Ishikawa (cell line): ENCODE measurements around the gene SMIM23.

Source experiments
- CEBPB ChIP-seq: IDR thresholded peaks from 2 replicates; pipeline ENCODE4 v1.6.1; 2012
- CREB1 ChIP-seq: IDR thresholded peaks from 2 replicates; pipeline ENCODE4 v1.6.1; 2012; ENCODE audit warnings: low read depth
- EGR1 ChIP-seq: IDR thresholded peaks from 2 replicates; pipeline ENCODE4 v1.6.1; 2012
- EP300 ChIP-seq: IDR thresholded peaks from 2 replicates; pipeline ENCODE4 v1.6.1; 2012; ENCODE audit warnings: borderline replicate concordance
- FOXM1 ChIP-seq: IDR thresholded peaks from 2 replicates; pipeline ENCODE4 v1.6.1; 2012; ENCODE audit warnings: low read depth, borderline replicate concordance
- MAX ChIP-seq: IDR thresholded peaks from 2 replicates; pipeline ENCODE4 v1.6.1; 2012
- NFIC ChIP-seq: IDR thresholded peaks from 2 replicates; pipeline ENCODE4 v1.6.1; 2012
- RAD21 ChIP-seq: IDR thresholded peaks from 2 replicates; pipeline ENCODE4 v1.6.1; 2012; ENCODE audit warnings: low read depth
- TAF1 ChIP-seq: IDR thresholded peaks from 2 replicates; pipeline ENCODE4 v1.6.1; 2012; ENCODE audit warnings: low read depth, mild to moderate bottlenecking
- TCF12 ChIP-seq: IDR thresholded peaks from 2 replicates; pipeline ENCODE4 v1.6.1; 2012; ENCODE audit warnings: low read depth
- TEAD4 ChIP-seq: IDR thresholded peaks from 2 replicates; pipeline ENCODE4 v1.6.1; 2012
- YY1 ChIP-seq: IDR thresholded peaks from 2 replicates; pipeline ENCODE4 v1.6.1; 2012; ENCODE audit warnings: low read depth
- ZBTB7A ChIP-seq: IDR thresholded peaks from 2 replicates; pipeline ENCODE4 v1.6.1; 2012; ENCODE audit warnings: low read depth
- TF ChIP-seq, protein P1 (sequence below): IDR thresholded peaks from 2 replicates; pipeline ENCODE4 v1.6.1; 2012; ENCODE audit warnings: low read depth, mild to moderate bottlenecking
- TF ChIP-seq, protein P2 (sequence below): IDR thresholded peaks from 2 replicates; pipeline ENCODE4 v1.6.1; 2012

The SMIM23 gene

DNA sequence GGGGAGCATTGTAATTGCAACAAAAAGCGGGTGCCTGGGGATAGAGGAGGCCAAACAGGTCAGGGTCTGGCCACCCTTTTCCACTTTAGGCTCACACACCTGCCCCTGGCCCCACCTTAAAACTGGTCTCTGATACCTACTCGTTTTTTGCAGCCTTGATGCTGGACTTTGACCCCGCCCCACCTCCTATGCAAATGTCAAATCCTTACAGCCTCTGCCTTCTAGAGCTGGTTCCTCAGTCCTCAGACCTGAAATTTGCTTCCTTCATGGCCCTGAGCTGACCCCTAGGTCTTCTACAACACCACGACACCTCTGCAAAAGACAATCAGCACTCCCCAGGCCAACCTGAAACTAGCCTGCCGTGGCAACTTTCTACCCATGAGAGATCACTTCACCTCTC lies 37.7 kb downstream of the SMIM23 start:
- no peak for TF ChIP-seq YY1
- TF ChIP-seq EP300, result no peak
- TF ChIP-seq, protein P1, sequence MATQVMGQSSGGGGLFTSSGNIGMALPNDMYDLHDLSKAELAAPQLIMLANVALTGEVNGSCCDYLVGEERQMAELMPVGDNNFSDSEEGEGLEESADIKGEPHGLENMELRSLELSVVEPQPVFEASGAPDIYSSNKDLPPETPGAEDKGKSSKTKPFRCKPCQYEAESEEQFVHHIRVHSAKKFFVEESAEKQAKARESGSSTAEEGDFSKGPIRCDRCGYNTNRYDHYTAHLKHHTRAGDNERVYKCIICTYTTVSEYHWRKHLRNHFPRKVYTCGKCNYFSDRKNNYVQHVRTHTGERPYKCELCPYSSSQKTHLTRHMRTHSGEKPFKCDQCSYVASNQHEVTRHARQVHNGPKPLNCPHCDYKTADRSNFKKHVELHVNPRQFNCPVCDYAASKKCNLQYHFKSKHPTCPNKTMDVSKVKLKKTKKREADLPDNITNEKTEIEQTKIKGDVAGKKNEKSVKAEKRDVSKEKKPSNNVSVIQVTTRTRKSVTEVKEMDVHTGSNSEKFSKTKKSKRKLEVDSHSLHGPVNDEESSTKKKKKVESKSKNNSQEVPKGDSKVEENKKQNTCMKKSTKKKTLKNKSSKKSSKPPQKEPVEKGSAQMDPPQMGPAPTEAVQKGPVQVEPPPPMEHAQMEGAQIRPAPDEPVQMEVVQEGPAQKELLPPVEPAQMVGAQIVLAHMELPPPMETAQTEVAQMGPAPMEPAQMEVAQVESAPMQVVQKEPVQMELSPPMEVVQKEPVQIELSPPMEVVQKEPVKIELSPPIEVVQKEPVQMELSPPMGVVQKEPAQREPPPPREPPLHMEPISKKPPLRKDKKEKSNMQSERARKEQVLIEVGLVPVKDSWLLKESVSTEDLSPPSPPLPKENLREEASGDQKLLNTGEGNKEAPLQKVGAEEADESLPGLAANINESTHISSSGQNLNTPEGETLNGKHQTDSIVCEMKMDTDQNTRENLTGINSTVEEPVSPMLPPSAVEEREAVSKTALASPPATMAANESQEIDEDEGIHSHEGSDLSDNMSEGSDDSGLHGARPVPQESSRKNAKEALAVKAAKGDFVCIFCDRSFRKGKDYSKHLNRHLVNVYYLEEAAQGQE, result no peak
- no peak for TF ChIP-seq CEBPB
- TF ChIP-seq NFIC, result no peak
- no peak for TF ChIP-seq FOXM1
- no peak for TF ChIP-seq RAD21
- TF ChIP-seq TAF1, result no peak
- TF ChIP-seq MAX, result no peak
- no peak for TF ChIP-seq TCF12
- TF ChIP-seq CREB1, result no peak
- no peak for TF ChIP-seq TEAD4
- no peak for TF ChIP-seq EGR1
- TF ChIP-seq, protein P2, sequence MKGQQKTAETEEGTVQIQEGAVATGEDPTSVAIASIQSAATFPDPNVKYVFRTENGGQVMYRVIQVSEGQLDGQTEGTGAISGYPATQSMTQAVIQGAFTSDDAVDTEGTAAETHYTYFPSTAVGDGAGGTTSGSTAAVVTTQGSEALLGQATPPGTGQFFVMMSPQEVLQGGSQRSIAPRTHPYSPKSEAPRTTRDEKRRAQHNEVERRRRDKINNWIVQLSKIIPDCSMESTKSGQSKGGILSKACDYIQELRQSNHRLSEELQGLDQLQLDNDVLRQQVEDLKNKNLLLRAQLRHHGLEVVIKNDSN, result no peak
- no peak for TF ChIP-seq ZBTB7A

DNA sequence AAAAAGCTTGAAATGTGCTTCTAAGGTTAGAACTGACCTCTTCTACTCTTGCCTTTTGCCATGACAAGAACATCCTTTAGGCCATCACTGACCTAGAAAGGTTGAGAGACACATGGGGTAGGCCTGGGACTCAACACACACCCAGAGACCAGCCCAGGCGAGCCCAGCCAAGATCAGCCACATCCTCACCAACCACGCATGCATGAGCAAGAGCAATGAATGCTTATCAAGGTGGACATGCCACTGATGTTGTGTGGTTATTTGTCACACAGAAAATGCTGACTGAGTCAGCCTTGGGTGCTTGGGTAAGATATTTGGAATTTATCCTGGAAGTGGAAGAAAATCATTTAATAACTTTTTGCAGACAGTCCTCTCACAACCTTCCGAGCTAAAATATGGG lies 39.4 kb downstream of the SMIM23 start:
- TF ChIP-seq TAF1 (no peak), YY1 (no peak), EP300 (no peak)

DNA sequence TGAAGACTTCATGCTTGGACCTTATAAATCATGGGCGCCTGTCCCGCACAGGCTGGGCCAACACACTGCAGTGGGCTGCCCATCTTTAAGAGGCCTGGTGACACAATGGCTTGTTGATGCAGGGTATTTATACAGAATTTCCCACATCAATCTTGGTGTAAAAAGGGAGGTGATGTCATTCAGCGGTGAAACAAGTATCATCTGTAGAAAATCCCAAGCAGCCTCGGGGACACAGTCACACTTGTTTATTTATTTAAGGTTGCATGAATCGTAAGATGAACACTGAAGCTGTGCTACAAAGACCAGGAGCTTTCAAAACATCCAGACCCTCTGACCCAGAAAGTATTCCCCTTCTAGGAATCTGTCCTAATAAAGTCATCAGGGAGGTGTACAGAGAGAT lies 40.5 kb downstream of the SMIM23 start:
- no peak for TF ChIP-seq EP300
- no peak for TF ChIP-seq NFIC
- no peak for TF ChIP-seq CREB1
- no peak for TF ChIP-seq TAF1
- no peak for TF ChIP-seq MAX
- no peak for TF ChIP-seq EGR1
- TF ChIP-seq, protein P1, result no peak
- no peak for TF ChIP-seq YY1
- TF ChIP-seq, protein P2, result no peak
- no peak for TF ChIP-seq FOXM1
- TF ChIP-seq RAD21, result no peak

- TF ChIP-seq MAX (no peak), TAF1 (no peak), ZBTB7A (no peak), EP300 (no peak), EGR1 (no peak), FOXM1 (no peak), YY1 (no peak), CREB1 (no peak), NFIC (no peak), CEBPB (no peak), RAD21 (no peak), TCF12 (no peak), TEAD4 (no peak)
- TF ChIP-seq, protein P2, result no peak
- TF ChIP-seq, protein P1, result no peak
Measured at GRCh38 chr5:171827162-171827561, 41.5 kb downstream of the SMIM23 start.
